HepG2 (cell line): Measurements from ENCODE around the gene BBS9. TPM values are rescaled to one million over a fixed set of nuclear protein-coding genes. Genes with fewer than 3 reads are reported as not detected.

ENCODE experiments used
- ATAC-seq: fragments of 200-7000 bp; cut with Tn5 transposase; 3 replicates; pipeline ENCODE4 v1.9.1; 2020; ENCODE audit warnings: mild to moderate bottlenecking, moderate library complexity
- BruUV-seq: library from RNA; stranded (reverse); fragments of 400-500 nt; replicated peaks from 2 replicates; lab custom pipeline; 2021; lab: Mats Ljungman, UMichigan
- CTCF ChIA-PET: fragments of 300-600 bp; formaldehyde crosslinking; extraction: SDS; loops from one replicate; lab custom pipeline; 2021; ENCODE audit warnings: low total read pairs, inconsistent platforms, low intra/inter-chr PET ratio; lab: Yijun Ruan, JAX
- POLR2A ChIA-PET: fragments of 350-600 bp; sonication (Branson Sonifier 250); formaldehyde crosslinking; loops from one replicate; lab custom pipeline; 2020; ENCODE audit warnings: antibody characterized with exemption, inconsistent platforms; lab: Yijun Ruan, JAX
- DNase-seq: peaks from one replicate; pipeline ENCODE4 v3.0.0-alpha.2; 2015; ENCODE audit warnings: low spot score
- FAIRE-seq: peaks from 3 replicates; lab custom pipeline; 2011; peaks lifted over from hg19 to GRCh38; lab: Jason Lieb, UNC
- H2AFZ ChIP-seq: one replicate; pipeline ENCODE4 v1.6.1; 2011; ENCODE audit warnings: low read length, inconsistent platforms
- H3K27ac ChIP-seq: fragments of 300-600 bp; 3 replicates; pipeline ENCODE4 v1.8.0; 2011; ENCODE audit warnings: mixed run types, mild to moderate bottlenecking, mixed read lengths, low read length, inconsistent platforms; ENCODE audit not compliant: insufficient read depth; ENCODE audit errors: extremely low read length
- H3K27me3 ChIP-seq, 2 experiments: fragments of 200-600 bp in 1 of 2; 2 replicates in 1 of 2; 3 replicates in 1 of 2; pipeline versions ENCODE4 v1.6.0 to v1.8.0; 2011; ENCODE audit warnings: low read length in 2 of 2, mild to moderate bottlenecking in 2 of 2, moderate library complexity in 2 of 2, inconsistent platforms in 1 of 2; ENCODE audit not compliant: insufficient read depth in 2 of 2, control insufficient read depth in 1 of 2
- H3K36me3 ChIP-seq, 2 experiments: fragments of 200-600 bp in 1 of 2; replicated peaks in 1 of 2; 2 replicates in 1 of 2; 3 replicates in 1 of 2; pipeline versions ENCODE4 v1.5.1 to v1.8.0; 2011; ENCODE audit warnings: low read length in 2 of 2, inconsistent platforms in 1 of 2; ENCODE audit not compliant: insufficient read depth in 2 of 2, control insufficient read depth in 1 of 2
- H3K4me1 ChIP-seq: 2 replicates; pipeline ENCODE4 v1.5.1; 2012; ENCODE audit warnings: low read length, inconsistent platforms; ENCODE audit not compliant: insufficient read depth
- H3K4me2 ChIP-seq: 2 replicates; pipeline ENCODE4 v1.6.0; 2011; ENCODE audit warnings: low read depth, low read length, inconsistent platforms
- H3K4me3 ChIP-seq, 3 experiments: fragments of 200-600 bp in 1 of 3; sonication (generic), shearing (Covaris generic) in 1 of 3; replicated peaks in 1 of 3; 2 replicates each; pipeline ENCODE4 v1.5.1; 2011 to 2016; ENCODE audit warnings: low read length in 3 of 3, inconsistent platforms in 2 of 3, low read depth in 2 of 3, mild to moderate bottlenecking in 2 of 3, control low read depth in 1 of 3, mixed read lengths in 1 of 3; ENCODE audit not compliant: insufficient read depth in 1 of 3
- H3K79me2 ChIP-seq: one replicate; pipeline ENCODE4 v1.6.1; 2011; ENCODE audit warnings: low read length, inconsistent platforms; ENCODE audit not compliant: insufficient read depth
- H3K9ac ChIP-seq: 2 replicates; pipeline ENCODE4 v1.6.0; 2011; ENCODE audit warnings: mild to moderate bottlenecking, low read depth, low read length, inconsistent platforms; ENCODE audit not compliant: insufficient read depth
- H3K9me3 ChIP-seq: 2 replicates; pipeline ENCODE4 v1.5.1; 2012; ENCODE audit warnings: mild to moderate bottlenecking, low read length
- H4K20me1 ChIP-seq: 2 replicates; pipeline ENCODE4 v1.6.0; 2011; ENCODE audit warnings: inconsistent platforms, mild to moderate bottlenecking, low read length, moderate library complexity; ENCODE audit not compliant: insufficient read depth
- CERS6 ChIP-seq: sonication (generic); formaldehyde crosslinking; IDR thresholded peaks from 2 replicates; pipeline ENCODE4 v1.5.0; 2020; ENCODE audit warnings: missing genetic modification reagents
- ETV5 ChIP-seq: IDR thresholded peaks from 2 replicates; pipeline ENCODE4 v1.6.1; 2018; ENCODE audit warnings: missing biosample characterization, missing genetic modification reagents, inconsistent platforms, borderline replicate concordance
- JUND ChIP-seq: sonication (generic); formaldehyde crosslinking; IDR thresholded peaks from 2 replicates; pipeline ENCODE4 v1.8.0; 2022; ENCODE audit warnings: mild to moderate bottlenecking, missing genetic modification reagents
- MLXIP ChIP-seq: sonication (generic); formaldehyde crosslinking; IDR thresholded peaks from 2 replicates; pipeline ENCODE4 v1.9.0; 2021; ENCODE audit warnings: missing genetic modification reagents, borderline replicate concordance
- PHB2 ChIP-seq: fragments of 450-650 bp; IDR thresholded peaks from 2 replicates; pipeline ENCODE4 v1.6.1; 2018; ENCODE audit not compliant: partially characterized antibody
- PRDM15 ChIP-seq: sonication (generic); formaldehyde crosslinking; IDR thresholded peaks from 2 replicates; pipeline ENCODE4 v1.4.0; 2020; ENCODE audit warnings: missing genetic modification reagents
- SNAPC5 ChIP-seq: sonication (generic); formaldehyde crosslinking; IDR thresholded peaks from 2 replicates; pipeline ENCODE4 v1.8.1; 2023; ENCODE audit warnings: mild to moderate bottlenecking, missing genetic modification reagents, borderline replicate concordance
- ZBTB38 ChIP-seq: sonication (generic); formaldehyde crosslinking; IDR thresholded peaks from 2 replicates; pipeline ENCODE4 v1.5.1; 2020; ENCODE audit warnings: mild to moderate bottlenecking, missing genetic modification reagents
- ZC3H13 ChIP-seq: sonication (generic); formaldehyde crosslinking; IDR thresholded peaks from 2 replicates; pipeline ENCODE4 v1.8.1; 2023; ENCODE audit warnings: mild to moderate bottlenecking, missing genetic modification reagents, moderate library complexity
- ZFP37 ChIP-seq: sonication (generic); formaldehyde crosslinking; IDR thresholded peaks from 2 replicates; pipeline ENCODE4 v1.4.0; 2020; ENCODE audit warnings: missing genetic modification reagents, borderline replicate concordance
- ZKSCAN1 ChIP-seq: fragments of 150-350 bp; IDR thresholded peaks from 2 replicates; pipeline ENCODE4 v1.6.1; 2014; ENCODE audit warnings: low read length
- ZNF770 ChIP-seq: sonication (generic); formaldehyde crosslinking; IDR thresholded peaks from 2 replicates; pipeline ENCODE4 v1.5.0; 2020; ENCODE audit warnings: mild to moderate bottlenecking, missing genetic modification reagents
- ZSCAN5A ChIP-seq: sonication (generic); formaldehyde crosslinking; IDR thresholded peaks from 2 replicates; pipeline ENCODE4 v1.8.0; 2022; ENCODE audit warnings: mild to moderate bottlenecking, missing genetic modification reagents, borderline replicate concordance
- WGBS: methylation state at CpG from one replicate; pipeline ENCODE4 v1.1.6; 2017; ENCODE audit warnings: low lambda C conversion rate; 5-methylcytosine and 5-hydroxymethylcytosine counted together
- in situ Hi-C: cut with HindIII; loops from 2 replicates; pipeline ENCODE4 v1.10.0; 2017; ENCODE audit warnings: low pct_unique_long_range_greater_than_20kb; ENCODE audit not compliant: extremely low pct_ligation_motif_present
- intact Hi-C: fragments of 100-400 bp; cut with micrococcal nuclease; formaldehyde crosslinking; loops from one replicate; pipeline ENCODE4 v1.10.0; 2022; ENCODE audit not compliant: unreplicated experiment
- polyA plus RNA-seq, 8 experiments: library from polyadenylated mRNA; depleted of rRNA in 3 of 8; stranded (reverse) in 7 of 8; unstranded in 1 of 8; fragments of >200 nt; fragmentation: Illumina TruSeq in 4 of 8; extraction: Trizol in 4 of 8; gene quantifications; 2 replicates each; pipeline versions ENCODE4 v1.2.1 to v1.2.3, GENCODE V29; 2011 to 2016; ENCODE audit warnings: low read depth in 4 of 8, missing spikeins in 1 of 8, mixed read lengths in 1 of 8; ENCODE audit not compliant: insufficient read depth in 1 of 8
- total RNA-seq, 5 experiments: library from RNA; depleted of rRNA; stranded (reverse); fragments of >200 nt; fragmentation: Illumina TruSeq; extraction: Trizol; gene quantifications; 2 replicates each; pipeline ENCODE4 v1.2.3, GENCODE V29; 2016; ENCODE audit warnings: low read depth in 1 of 5

The BBS9 gene
- total and polyA plus RNA-seq, 2 of the 13 experiments (the other 11 are each of a cell fraction or from before 2014, with no cell fraction given): 5.1 to 7.8 TPM

GRCh38 chr7:33233659-33234058 is 104.3 kb downstream of the BBS9 start:
- no peak for ATAC-seq
- CTCF ChIA-PET: no interaction called here
- in situ Hi-C loops: no loop called here
- TF ChIP-seq MLXIP (CRISPR knock-in tag): no peak
- TF ChIP-seq ZC3H13 (CRISPR knock-in tag): no peak
- no peak for TF ChIP-seq ZKSCAN1
- TF ChIP-seq ZNF770 (CRISPR knock-in tag): no peak
- no peak for TF ChIP-seq ZFP37 (CRISPR knock-in tag)
- TF ChIP-seq ETV5 (CRISPR knock-in tag): no peak
- TF ChIP-seq ZBTB38: no peak
- TF ChIP-seq CERS6: no peak
- TF ChIP-seq PRDM15 (CRISPR knock-in tag): no peak
- no peak for TF ChIP-seq ZSCAN5A
- no peak for TF ChIP-seq JUND
- no peak for TF ChIP-seq SNAPC5
- no peak for TF ChIP-seq PHB2

More at GRCh38 chr7:33233659-33234058, 104.3 kb downstream of the BBS9 start:
- DNase-seq (no peak), FAIRE-seq (no peak)
- POLR2A ChIA-PET: no interaction called here
- H3K4me1 ChIP-seq: 0 out of 2 replicates have a peak, but pooled peaks cover 13% of the 10 kb centered on the region
- no TSS peak for BruUV-seq
- no peak overlapping the region for H3K27ac ChIP-seq
- intact Hi-C loops: no loop called here
- H3K4me2 ChIP-seq: no peak overlapping the region
- H4K20me1 ChIP-seq: no peaks in the 10 kb centered on the region
- H3K9me3 ChIP-seq: no peaks in the 10 kb centered on the region
- no peaks in the 10 kb centered on the region for H3K27me3 ChIP-seq
- no peak overlapping the region for H3K9ac ChIP-seq
- WGBS: 64% methylated on average over 3 of the region's 3 CpGs
- H3K79me2 ChIP-seq: no peaks in the 10 kb centered on the region
- no peak overlapping the region for H2AFZ ChIP-seq
- H3K4me3 ChIP-seq: no peak overlapping the region
- no peaks in the 10 kb centered on the region for H3K36me3 ChIP-seq
